ACC112 (cell line): ENCODE data around the gene HHEX.

Experiments
- H2AFZ ChIP-seq: fragments of 200-600 bp; sonication (generic); one replicate; pipeline ENCODE4 v1.6.0; 2017; ENCODE audit warnings: antibody characterized with exemption, low read length; ENCODE audit not compliant: unreplicated experiment
- H3K27ac ChIP-seq: fragments of 200-600 bp; sonication (generic); 2 replicates; pipeline ENCODE4 v1.5.1; 2014; ENCODE audit warnings: low read depth, mild to moderate bottlenecking, antibody characterized with exemption, low read length, moderate library complexity
- H3K27me3 ChIP-seq: fragments of 200-600 bp; sonication (generic); 2 replicates; pipeline ENCODE4 v1.6.1; 2014; ENCODE audit warnings: mild to moderate bottlenecking, antibody characterized with exemption, low read length, moderate library complexity, mixed read lengths; ENCODE audit not compliant: insufficient read depth
- H3K36me3 ChIP-seq: fragments of 200-600 bp; sonication (generic); 2 replicates; pipeline ENCODE4 v1.6.1; 2016; ENCODE audit warnings: mild to moderate bottlenecking, antibody characterized with exemption, low read length, moderate library complexity, mixed read lengths; ENCODE audit not compliant: insufficient read depth
- H3K4me1 ChIP-seq: fragments of 200-600 bp; sonication (generic); one replicate; pipeline ENCODE4 v1.6.1; 2016; ENCODE audit warnings: low read length, mixed read lengths; ENCODE audit not compliant: insufficient read depth, unreplicated experiment, control insufficient read depth
- H3K4me3 ChIP-seq: fragments of 200-600 bp; sonication (generic); 2 replicates; pipeline ENCODE4 v1.5.1; 2014; ENCODE audit warnings: mild to moderate bottlenecking, low read depth, low read length
- H3K79me2 ChIP-seq: fragments of 200-600 bp; sonication (generic); one replicate; pipeline ENCODE4 v1.6.0; 2016; ENCODE audit warnings: low read length; ENCODE audit not compliant: control insufficient read depth, unreplicated experiment, insufficient read depth

The HHEX gene

DNA sequence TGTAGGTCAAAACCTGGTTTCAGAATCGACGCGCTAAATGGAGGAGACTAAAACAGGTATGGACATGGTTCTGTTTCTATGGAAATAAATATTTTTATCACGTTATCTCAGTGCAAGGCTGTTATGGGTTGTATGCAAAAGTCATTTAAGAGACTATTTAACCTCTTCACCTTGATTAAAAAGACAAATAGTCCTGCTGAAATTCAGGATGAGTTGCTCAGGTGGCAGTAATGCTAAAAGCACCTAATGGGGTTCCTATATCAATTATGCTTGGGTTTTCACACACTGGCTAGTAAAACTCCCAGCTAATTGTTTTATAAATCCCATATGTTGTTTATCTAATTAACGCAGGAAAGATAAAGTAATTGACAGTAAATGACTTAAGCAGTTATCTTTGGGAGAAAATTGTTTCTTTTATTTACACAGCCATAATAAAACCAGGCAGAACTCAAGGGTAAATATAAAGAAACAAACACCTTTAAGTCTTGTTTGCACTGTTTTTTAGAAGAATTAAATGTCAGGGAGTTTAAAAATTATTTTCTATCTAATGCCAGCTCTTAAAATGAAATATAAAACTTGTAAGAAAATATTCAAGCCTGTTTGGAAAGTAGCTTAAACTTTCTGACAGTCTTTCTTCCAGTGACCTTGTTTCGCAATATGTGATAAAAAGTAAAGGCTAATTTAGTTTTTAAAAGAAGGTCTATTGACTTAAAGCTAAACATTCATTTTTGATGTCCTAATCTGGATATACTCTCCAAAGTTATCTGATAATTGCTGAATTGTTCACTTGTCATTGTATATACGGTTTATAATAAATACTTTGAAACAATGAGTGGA lies 3.2 kb downstream of the HHEX start:
- Histone ChIP-seq H3K27ac (no peak overlapping the region), H3K4me3 (no peak overlapping the region; the same call in 1 of the 2 replicates), H3K36me3 (no peaks in the 10 kb centered on the region), H3K4me1 (peaks cover 37% of the 10 kb centered on the region), H2AFZ (no peak overlapping the region), H3K79me2 (peaks cover 17% of the 10 kb centered on the region), H3K27me3 (no peaks in the 10 kb centered on the region)

DNA sequence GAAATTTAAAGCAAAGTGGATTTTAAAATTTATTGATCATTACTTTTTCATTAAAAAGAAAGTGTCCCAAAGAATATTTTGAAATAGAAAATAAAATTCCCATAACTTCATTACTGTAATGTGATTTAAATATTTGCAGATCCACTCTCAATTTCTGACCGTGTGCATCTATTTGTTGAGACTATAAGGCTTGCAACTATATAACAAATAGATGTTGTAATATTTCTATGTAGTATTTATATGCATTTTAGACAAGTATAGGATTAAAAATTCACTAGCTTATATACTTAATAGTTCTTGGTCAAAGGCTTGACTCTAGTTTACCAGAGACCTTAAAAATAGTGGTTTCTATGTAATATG lies 3.8 kb downstream of the HHEX start:
- Histone ChIP-seq H3K4me3 (no peak overlapping the region), H3K79me2 (peaks cover 17% of the 10 kb centered on the region), H3K27ac (no peak overlapping the region), H3K27me3 (no peaks in the 10 kb centered on the region), H3K4me1 (peaks cover 37% of the 10 kb centered on the region), H2AFZ (no peak overlapping the region), H3K36me3 (no peaks in the 10 kb centered on the region)

DNA sequence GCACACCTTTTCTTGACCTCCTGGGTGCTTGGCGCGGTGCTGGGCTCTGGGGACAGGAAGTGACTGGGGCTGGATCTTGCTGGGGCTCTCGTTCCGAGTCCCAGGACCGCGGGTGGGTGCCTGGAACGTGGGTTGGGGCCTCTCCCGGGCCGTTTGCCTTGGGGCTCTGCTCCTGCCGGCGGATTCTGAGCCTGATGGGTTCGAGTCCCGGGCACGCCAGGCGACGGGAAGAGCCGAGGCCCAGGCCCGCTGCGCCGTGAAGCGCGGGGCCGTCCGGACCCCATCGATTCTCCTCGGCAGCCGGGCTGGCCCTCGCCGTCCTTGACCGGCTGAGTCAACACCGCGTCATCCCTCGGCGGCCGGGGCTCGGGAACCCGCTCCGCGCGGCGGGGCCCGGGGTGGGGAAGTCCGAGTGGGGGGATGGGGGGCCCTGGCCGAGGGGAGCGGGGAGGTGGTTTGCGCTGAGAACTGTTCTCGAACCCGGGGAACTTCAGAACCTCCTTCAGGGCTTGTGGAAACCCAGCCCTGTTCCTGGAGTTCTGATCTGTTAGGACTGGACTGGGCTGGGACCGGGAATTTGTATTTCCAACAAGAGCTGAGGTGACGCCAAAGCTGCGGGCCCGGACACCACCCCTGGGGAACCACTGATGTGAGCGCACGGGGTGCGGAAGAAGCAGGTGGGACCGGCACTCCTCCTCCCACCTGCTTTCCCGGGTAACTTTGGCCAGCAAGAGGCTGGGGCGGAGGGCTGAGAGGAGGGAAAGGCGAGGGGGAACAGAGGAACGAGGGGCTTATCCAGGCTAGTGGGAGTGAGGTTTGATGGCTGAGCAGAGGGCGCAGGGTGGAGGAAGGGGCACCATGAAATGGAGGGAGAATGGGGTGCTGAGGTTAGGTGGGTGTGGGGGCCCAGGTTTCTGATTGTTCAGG lies 6.2 kb downstream of the HHEX start:
- Histone ChIP-seq H3K27ac (peak overlapping the region; percentile 60), H3K27me3 (no peaks in the 10 kb centered on the region), H2AFZ (peak overlapping the region; percentile 80), H3K4me3 (peak overlapping the region; percentile 77), H3K4me1 (peaks cover 37% of the 10 kb centered on the region), H3K79me2 (peaks cover 11% of the 10 kb centered on the region), H3K36me3 (no peaks in the 10 kb centered on the region)

GRCh38 chr10:92696606-92697383 lies 7.0 kb downstream of the HHEX start:
- peaks cover 3% of the 10 kb centered on the region for H3K79me2 ChIP-seq
- no peak overlapping the region for H3K27ac ChIP-seq
- peak overlapping the region; percentile 80 for H2AFZ ChIP-seq
- H3K27me3 ChIP-seq, result no peaks in the 10 kb centered on the region
- H3K36me3 ChIP-seq, result no peaks in the 10 kb centered on the region
- peaks cover 37% of the 10 kb centered on the region for H3K4me1 ChIP-seq
- peak overlapping the region; percentile 77 for H3K4me3 ChIP-seq

DNA sequence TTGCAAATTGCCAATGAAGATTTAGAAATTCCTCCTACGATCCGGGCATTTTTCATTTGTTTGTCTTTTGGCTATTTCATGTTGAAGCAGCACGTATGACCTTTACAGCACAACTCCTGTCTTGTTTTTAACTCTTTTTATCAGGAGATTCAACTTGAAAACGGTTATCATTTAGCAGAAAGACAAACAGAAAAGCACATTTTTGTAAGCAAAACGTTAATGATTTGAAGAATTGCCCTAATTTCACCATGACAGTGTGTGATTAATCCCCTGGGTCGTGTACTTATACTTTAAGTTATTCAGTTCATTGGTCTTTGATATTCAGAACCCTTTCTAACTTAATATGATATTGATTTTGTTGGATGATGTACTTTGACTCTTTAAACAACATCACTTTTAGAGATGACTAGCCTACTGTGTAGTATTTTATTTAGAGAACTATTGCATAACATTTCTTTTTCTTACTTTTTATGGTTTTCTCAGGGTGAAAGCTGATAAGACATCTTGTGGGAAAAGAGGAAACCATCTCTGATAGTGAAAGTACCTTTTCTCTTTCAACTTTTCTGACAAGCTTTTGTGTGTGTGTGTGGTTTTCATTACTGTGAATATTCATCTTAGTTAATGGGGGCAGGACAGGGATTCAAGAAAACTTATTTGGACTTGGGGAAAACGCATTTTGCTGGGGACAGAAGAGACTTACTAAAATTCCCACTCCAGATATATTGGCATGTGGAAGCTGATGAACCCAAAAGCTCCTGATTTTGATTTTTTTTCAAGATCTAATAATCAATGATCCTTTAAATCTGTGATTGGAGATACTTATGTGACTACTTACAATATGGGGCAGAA lies 8.1 kb downstream of the HHEX start:
- Histone ChIP-seq H3K27ac (no peak overlapping the region), H3K36me3 (no peaks in the 10 kb centered on the region), H2AFZ (no peak overlapping the region), H3K79me2 (no peaks in the 10 kb centered on the region), H3K4me1 (peaks cover 35% of the 10 kb centered on the region), H3K4me3 (no peak overlapping the region), H3K27me3 (no peaks in the 10 kb centered on the region)

GRCh38 chr10:92699193-92699517 lies 9.4 kb downstream of the HHEX start:
- H3K27me3 ChIP-seq, result no peaks in the 10 kb centered on the region
- H3K79me2 ChIP-seq, result no peaks in the 10 kb centered on the region
- H3K36me3 ChIP-seq, result no peaks in the 10 kb centered on the region
- H2AFZ ChIP-seq, result peak overlapping the region; percentile 90
- H3K4me1 ChIP-seq, result peaks cover 30% of the 10 kb centered on the region
- peak overlapping the region; percentile 70 for H3K4me3 ChIP-seq
- H3K27ac ChIP-seq, result peak overlapping the region; percentile 22; the same call in 1 of the 2 replicates

DNA sequence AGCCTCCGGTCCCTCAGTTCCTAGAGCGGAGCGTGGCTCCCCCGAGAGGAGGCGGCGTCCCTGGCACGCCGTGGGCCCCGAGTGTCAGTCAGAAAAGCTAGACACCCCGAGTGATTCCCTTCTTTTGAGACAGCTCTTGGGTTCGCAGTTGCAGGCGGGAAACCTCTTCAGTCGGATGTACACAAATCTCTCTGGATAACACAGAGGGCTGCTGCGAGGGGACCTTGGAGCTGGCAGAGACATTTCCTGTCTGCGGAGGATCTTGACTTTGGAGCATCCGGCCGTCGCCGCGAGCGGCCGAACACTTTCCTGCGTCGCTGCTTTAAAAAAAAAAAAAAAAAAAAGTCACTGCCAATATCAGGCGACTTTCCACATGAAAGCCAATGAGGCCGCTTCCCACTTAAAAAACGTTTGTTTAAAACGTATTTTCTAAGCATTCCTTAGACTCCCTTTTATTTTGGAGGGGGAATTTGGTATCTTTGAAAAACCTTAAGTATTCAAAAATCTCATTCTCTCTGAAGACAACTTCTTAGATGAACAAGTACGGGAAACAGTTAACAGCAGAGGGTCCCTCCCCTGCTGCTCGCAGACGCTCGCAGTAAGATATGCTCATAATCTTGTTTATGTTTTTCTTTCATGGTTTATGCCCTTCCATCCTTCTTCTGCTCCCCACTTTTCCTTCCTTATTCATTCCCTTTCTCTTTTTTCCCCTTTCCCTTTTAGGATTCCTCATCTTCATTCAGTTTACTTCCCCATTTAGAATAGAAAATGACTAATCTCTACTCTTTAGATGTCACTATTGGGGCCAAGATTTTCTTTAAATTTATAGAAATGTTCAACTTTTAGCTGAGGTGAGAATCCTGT lies 10.0 kb downstream of the HHEX start:
- Histone ChIP-seq H3K27me3 (no peaks in the 10 kb centered on the region), H3K4me1 (peaks cover 24% of the 10 kb centered on the region), H3K79me2 (no peaks in the 10 kb centered on the region), H3K36me3 (no peaks in the 10 kb centered on the region), H2AFZ (peak overlapping the region; percentile 90), H3K27ac (peak overlapping the region; percentile 22), H3K4me3 (peak overlapping the region; percentile 70)

DNA sequence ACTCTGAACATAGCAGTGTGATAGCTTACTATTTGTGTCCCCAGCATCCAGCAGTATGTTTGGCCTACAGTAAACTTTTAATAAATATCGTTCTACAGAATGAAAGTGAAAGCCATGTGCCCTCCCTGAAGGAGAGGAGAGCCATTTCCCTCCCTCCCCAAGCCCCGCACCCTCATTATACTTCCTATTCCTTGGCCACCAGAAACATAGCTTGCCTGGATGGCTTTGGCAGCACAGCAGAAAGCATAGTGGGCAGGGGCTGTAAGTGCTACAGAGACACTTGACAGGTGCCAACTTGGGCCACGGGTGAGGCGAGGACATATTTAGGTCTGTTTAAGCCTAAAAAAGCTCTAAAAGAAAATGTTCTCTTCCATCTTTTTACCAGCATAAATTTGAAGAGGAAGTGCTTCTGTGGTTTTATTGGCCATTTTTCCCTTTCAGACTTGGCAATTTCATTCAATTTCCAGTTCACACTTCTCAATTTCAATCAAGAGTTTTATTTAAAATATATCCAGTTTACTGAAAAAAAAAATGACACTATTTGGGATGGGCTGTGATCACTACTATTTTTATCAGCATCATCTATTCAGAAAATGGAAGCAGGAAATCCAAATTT lies 12.7 kb downstream of the HHEX start:
- H3K4me3 ChIP-seq, result no peak overlapping the region
- no peak overlapping the region for H3K27ac ChIP-seq

More for the DNA sequence above, 12.7 kb downstream of the HHEX start:
- H3K4me1 ChIP-seq, result peaks cover 5% of the 10 kb centered on the region
- no peaks in the 10 kb centered on the region for H3K79me2 ChIP-seq
- no peaks in the 10 kb centered on the region for H3K36me3 ChIP-seq
- peak overlapping the region; percentile 95 for H2AFZ ChIP-seq
- no peaks in the 10 kb centered on the region for H3K27me3 ChIP-seq
